ENCODE measurements around the gene GPR137.
"Not testable (repeated sequence)": the region's sequence is repeated elsewhere in the genome, so short reads cannot be mapped to it uniquely, and the experiment has no call there.

GPR137 gene

GRCh38 chr11:64313491-64314145 is 28.0 kb downstream of the GPR137 start:
- peak; percentile 50 to 60 for DNase-seq (ENCODE audit: low read depth in 2 of 2)
- H3K4me3 ChIP-seq (replicated peaks in 1 of 2; ENCODE audit: low read depth in 2 of 2, low read length in 2 of 2), result peak overlapping the region in 1 of 2 donors; percentile 28
- no peak for TF ChIP-seq CTCF (IDR thresholded peaks at IDR 0.05; ENCODE audit: low read depth, low read length)

- peak overlapping the region in 1 of 2 donors; percentile 28 for H3K4me3 ChIP-seq (replicated peaks in 1 of 2; ENCODE audit: low read depth in 2 of 2, low read length in 2 of 2)
- peak; percentile 42 for TF ChIP-seq CTCF (IDR thresholded peaks at IDR 0.05; ENCODE audit: low read depth, low read length)
- no peak for DNase-seq (ENCODE audit: low read depth in 2 of 2)
Measured at GRCh38 chr11:64314146-64314804, 28.6 kb downstream of the GPR137 start.

GRCh38 chr11:64314805-64315561 is 29.3 kb downstream of the GPR137 start:
- DNase-seq (ENCODE audit: low read depth in 2 of 2), result no peak
- TF ChIP-seq CTCF (IDR thresholded peaks at IDR 0.05; ENCODE audit: low read depth, low read length), result no peak
- no peak overlapping the region for H3K4me3 ChIP-seq (replicated peaks in 1 of 2; ENCODE audit: low read depth in 2 of 2, low read length in 2 of 2)

- not testable (repeated sequence) for H3K4me3 ChIP-seq (replicated peaks in 1 of 2; ENCODE audit: low read depth in 2 of 2, low read length in 2 of 2); DNase-seq (ENCODE audit: low read depth in 2 of 2)
Measured at GRCh38 chr11:64315667-64316526, 30.2 kb downstream of the GPR137 start.

GRCh38 chr11:64316672-64317324 is 31.1 kb downstream of the GPR137 start:
- peak overlapping the region; percentile 96 to 98 for H3K4me3 ChIP-seq (replicated peaks in 1 of 2; ENCODE audit: low read depth in 2 of 2, low read length in 2 of 2)
- no peak for DNase-seq (ENCODE audit: low read depth in 2 of 2)
- TF ChIP-seq CTCF (IDR thresholded peaks at IDR 0.05; ENCODE audit: low read depth, low read length), result no peak

GRCh38 chr11:64317325-64317960 is 31.8 kb downstream of the GPR137 start, which contains the start of gene TRMT112:
Gene TRMT112, minus strand, starts transcription at chr11:64317559. Its CDS starts 33 bp downstream, at chr11:64317526.
- no peak for TF ChIP-seq CTCF (IDR thresholded peaks at IDR 0.05; ENCODE audit: low read depth, low read length)
- peak within 1 kb of the TSS; percentile 96 to 98 for H3K4me3 ChIP-seq (replicated peaks in 1 of 2; ENCODE audit: low read depth in 2 of 2, low read length in 2 of 2)
- peak; percentile 97 to 99 for DNase-seq (ENCODE audit: low read depth in 2 of 2)
